Psoas muscle (tissue), 8 donors: ENCODE results near the gene SPDYE2B. TPM values are rescaled to one million over a fixed set of nuclear protein-coding genes. Genes with fewer than 3 reads are reported as not detected.
"Not testable (repeated sequence)": the region's sequence is repeated elsewhere in the genome, so short reads cannot be mapped to it uniquely, and the experiment has no call there.

Experiments used
- ATAC-seq, 4 donors: fragments of 200-7000 bp; cut with Tn5 transposase; one replicate each; pipeline ENCODE4 v1.9.1; 2020; ENCODE audit warnings: moderate library complexity in 3 of 4, mild to moderate bottlenecking in 2 of 4
- DNase-seq, 2 donors: peaks; one replicate each; pipeline ENCODE4 v3.0.0-alpha.2; 2020
- H3K27ac ChIP-seq: fragments of 200-600 bp; one replicate; pipeline ENCODE4 v1.8.0; 2022
- H3K27me3 ChIP-seq, 3 donors: fragments of 200-600 bp in 1 of 3; one replicate each; pipeline versions ENCODE4 v1.6.1 to v1.8.0; 2013 to 2022; ENCODE audit warnings: low read length in 2 of 3, mild to moderate bottlenecking in 2 of 3, moderate library complexity in 1 of 3; ENCODE audit not compliant: insufficient read depth in 3 of 3
- H3K36me3 ChIP-seq, 2 donors: fragments of 200-600 bp in 1 of 2; one replicate each; pipeline versions ENCODE4 v1.6.1 to v1.8.0; 2013 to 2022; ENCODE audit warnings: low read depth in 1 of 2, mild to moderate bottlenecking in 1 of 2, moderate library complexity in 1 of 2; ENCODE audit not compliant: insufficient read depth in 1 of 2
- H3K4me1 ChIP-seq: fragments of 200-600 bp; one replicate; pipeline ENCODE4 v1.8.0; 2022
- H3K4me3 ChIP-seq: fragments of 200-600 bp; one replicate; pipeline ENCODE4 v1.8.0; 2022; ENCODE audit warnings: mild to moderate bottlenecking
- H3K9me3 ChIP-seq: fragments of 200-600 bp; one replicate; pipeline ENCODE4 v1.8.0; 2022
- WGBS, 3 donors: extraction: QIAGEN DNeasy Blood & Tissue Kit; methylation state at CpG; one replicate each; pipeline versions ENCODE4 v1.1.6 to v1.1.7; 2013; 5-methylcytosine and 5-hydroxymethylcytosine counted together
- intact Hi-C, 2 donors: fragments of 100-400 bp; cut with DNase I; formaldehyde crosslinking; loops; one replicate each; pipeline versions ENCODE4 v1.11.0 to v1.14.2; 2022
- polyA plus RNA-seq, 3 donors: library from polyadenylated mRNA; stranded (reverse); fragments of 200-250 nt; gene quantifications; one replicate each; pipeline ENCODE4 v1.2.3, GENCODE V29; 2013
- total RNA-seq, 4 donors: library from RNA; stranded (reverse); fragmentation: NEBNext Ultra II Directional in 2 of 4; extraction: Animal tissue kit (Norgen Biotek cat#: 25700) in 2 of 4; gene quantifications; one replicate each; pipeline versions ENCODE4 v1.2.1 to v1.2.4, GENCODE V29; 2021 to 2023
- donor health status: healthy with polysubstance abuse.
- donor health status: DM: no; HTN: no; CAD: no; lungs with moderate emphysema.
- donor health status: Bipolar disorder and iron deficiency.
- donor health status: healthy.
- donor health status: DM: yes; HTN: yes; CAD: no.
- donor health status: DM: no; HTN: no; CAD: no.
- donor health status: DM: no; HTN: no; CAD: no.
- donor health status: DM: yes; HTN: yes; CAD: no.

The SPDYE2B gene
- total and polyA plus RNA-seq, 7 donors: not detected

GRCh38 chr7:102643404-102643803 is 6.7 kb upstream of the SPDYE2B start:
- WGBS, 3 donors: no CpG with 5 or more reads among the region's 1 CpG
- H3K4me1 ChIP-seq, DNase-seq, intact Hi-C loops, H3K4me3 ChIP-seq, H3K27ac ChIP-seq, H3K36me3 ChIP-seq, H3K27me3 ChIP-seq, H3K9me3 ChIP-seq, ATAC-seq: not testable (repeated sequence)

- H3K9me3 ChIP-seq, H3K4me1 ChIP-seq, intact Hi-C loops, H3K27me3 ChIP-seq, H3K36me3 ChIP-seq, H3K4me3 ChIP-seq, H3K27ac ChIP-seq: not testable (repeated sequence)
- DNase-seq (peak in 1 of 2 donors; percentile 47), ATAC-seq (peak in 1 of 4 donors; percentile 33)
- WGBS, 3 donors: 95 to 98% (median 97%) methylated on average over 5 of the region's 7 CpGs
Measured at GRCh38 chr7:102647813-102648212, 2.3 kb upstream of the SPDYE2B start.

GRCh38 chr7:102664765-102665164 is 14.6 kb downstream of the SPDYE2B start:
- 78 to 89% (median 85%) methylated on average over 4 of the region's 11 CpGs for WGBS, 3 donors
- H3K27ac ChIP-seq, H3K36me3 ChIP-seq, H3K9me3 ChIP-seq, DNase-seq, H3K4me3 ChIP-seq, H3K27me3 ChIP-seq, ATAC-seq, H3K4me1 ChIP-seq, intact Hi-C loops: not testable (repeated sequence)

GRCh38 chr7:102666850-102667249 is 16.7 kb downstream of the SPDYE2B start:
- H3K36me3 ChIP-seq, H3K27ac ChIP-seq, H3K9me3 ChIP-seq, DNase-seq, ATAC-seq, H3K27me3 ChIP-seq, intact Hi-C loops, H3K4me3 ChIP-seq, H3K4me1 ChIP-seq: not testable (repeated sequence)
- no CpG with 5 or more reads among the region's 16 CpGs for WGBS, 3 donors

- H3K9me3 ChIP-seq, H3K4me1 ChIP-seq, H3K4me3 ChIP-seq, DNase-seq, intact Hi-C loops, H3K27me3 ChIP-seq, H3K27ac ChIP-seq, H3K36me3 ChIP-seq: not testable (repeated sequence)
- 66 to 95% (median 77%) methylated on average over 7 to 8 of the region's 14 CpGs for WGBS, 3 donors
- peak in 2 of 4 donors; percentile 25 to 51 for ATAC-seq
Measured at GRCh38 chr7:102667523-102667922, 17.4 kb downstream of the SPDYE2B start.

GRCh38 chr7:102671166-102671955 is 21.2 kb downstream of the SPDYE2B start, which contains the start of gene POLR2J2:
TSS of gene POLR2J2 (minus strand) at chr7:102671663. CDS start at chr7:102671601, 62 bp downstream.
- H3K9me3 ChIP-seq, H3K27me3 ChIP-seq, H3K27ac ChIP-seq, H3K4me3 ChIP-seq, H3K36me3 ChIP-seq, intact Hi-C loops, H3K4me1 ChIP-seq: not testable (repeated sequence)
- ATAC-seq (peak; percentile 45 to 72 (median 62)), DNase-seq (peak in 1 of 2 donors; percentile 11)
- 0 to 1% methylated on average over 10 to 34 of the region's 63 CpGs; no CpG with 5 or more reads in 1 of the 3 donors for WGBS, 3 donors

- H3K9me3 ChIP-seq, H3K4me1 ChIP-seq, DNase-seq, intact Hi-C loops, H3K36me3 ChIP-seq, H3K27ac ChIP-seq, H3K27me3 ChIP-seq, H3K4me3 ChIP-seq: not testable (repeated sequence)
- ATAC-seq: peak in 3 of 4 donors; percentile 22 to 29 (median 24)
- no CpG with 5 or more reads among the region's 9 CpGs for WGBS, 3 donors
Measured at GRCh38 chr7:102671956-102672307, 21.8 kb downstream of the SPDYE2B start.

GRCh38 chr7:102673447-102674067 is 23.4 kb downstream of the SPDYE2B start:
- peak; percentile 52 to 71 (median 67) for ATAC-seq
- intact Hi-C loops: not testable (repeated sequence)
- WGBS, 3 donors: no CpG with 5 or more reads among the region's 9 CpGs

GRCh38 chr7:102675545-102675944 is 25.4 kb downstream of the SPDYE2B start:
- intact Hi-C loops, H3K36me3 ChIP-seq, H3K4me3 ChIP-seq, H3K4me1 ChIP-seq, H3K9me3 ChIP-seq, DNase-seq, H3K27ac ChIP-seq, ATAC-seq, H3K27me3 ChIP-seq: not testable (repeated sequence)
- 75 to 89% (median 83%) methylated on average over 1 of the region's 2 CpGs for WGBS, 3 donors

More at GRCh38 chr7:102673447-102674067, 23.4 kb downstream of the SPDYE2B start:
- H3K4me3 ChIP-seq, H3K36me3 ChIP-seq, H3K4me1 ChIP-seq, H3K9me3 ChIP-seq, H3K27me3 ChIP-seq, H3K27ac ChIP-seq, DNase-seq: not testable (repeated sequence)

- DNase-seq, H3K9me3 ChIP-seq, H3K4me3 ChIP-seq, H3K36me3 ChIP-seq, intact Hi-C loops, H3K27me3 ChIP-seq, H3K4me1 ChIP-seq, H3K27ac ChIP-seq: not testable (repeated sequence)
- no CpG with 5 or more reads among the region's 5 CpGs for WGBS, 3 donors
- peak; percentile 48 to 75 (median 58) for ATAC-seq
Measured at GRCh38 chr7:102680780-102681179, 30.7 kb downstream of the SPDYE2B start.

GRCh38 chr7:102682560-102682959 is 32.4 kb downstream of the SPDYE2B start:
- no CpG with 5 or more reads among the region's 5 CpGs for WGBS, 3 donors

More at GRCh38 chr7:102682560-102682959, 32.4 kb downstream of the SPDYE2B start:
- H3K36me3 ChIP-seq, DNase-seq, ATAC-seq, H3K27me3 ChIP-seq, H3K4me1 ChIP-seq, H3K4me3 ChIP-seq, intact Hi-C loops, H3K27ac ChIP-seq, H3K9me3 ChIP-seq: not testable (repeated sequence)
